ENCODE measurements around the gene USP33. TPM values are rescaled to one million over a fixed set of nuclear protein-coding genes. Genes with fewer than 3 reads are reported as not detected.
"Not testable (repeated sequence)": the region's sequence is repeated elsewhere in the genome, so short reads cannot be mapped to it uniquely, and the experiment has no call there.

USP33 gene
- total and polyA plus RNA-seq, 9 donors, result 24.0 to 63.2 (median 54.1) TPM

DNA sequence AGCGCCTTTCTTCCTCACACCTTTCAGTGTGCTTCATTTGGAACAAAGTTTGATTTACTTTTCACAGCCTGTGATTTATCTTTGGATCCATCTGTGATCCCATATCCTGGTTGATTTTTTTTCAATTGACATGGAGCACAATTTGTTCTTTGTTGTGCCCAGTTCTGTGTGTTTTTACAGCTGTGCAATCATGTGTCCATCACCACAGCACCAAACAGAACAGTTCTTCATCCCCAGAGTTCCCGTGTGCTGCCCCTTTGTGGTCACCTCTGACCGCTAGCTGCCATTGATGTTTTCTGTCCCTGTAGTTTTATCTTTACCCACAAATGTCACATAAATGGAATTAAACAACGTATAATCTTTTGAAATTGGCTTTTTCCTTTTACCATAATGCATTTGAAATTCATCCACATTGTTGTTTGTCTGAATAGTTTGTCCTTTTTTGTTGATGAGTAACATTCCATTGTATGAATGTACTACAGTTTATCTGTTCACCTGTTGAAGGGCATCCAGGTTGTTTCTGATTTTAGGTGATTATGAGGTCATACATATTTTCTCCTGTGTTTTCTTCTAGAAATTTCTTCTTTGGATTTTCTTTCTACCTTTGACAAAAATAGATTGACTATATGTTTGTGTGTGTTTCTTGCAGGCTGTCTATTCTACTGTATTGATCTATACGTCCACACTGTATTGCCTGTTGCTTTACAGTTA, 37.2 kb upstream of the USP33 start:
- TF ChIP-seq POLR2A (IDR thresholded peaks at IDR 0.05) (no peak), EP300 (IDR thresholded peaks at IDR 0.05) (no peak)
- TF ChIP-seq, protein P1, sequence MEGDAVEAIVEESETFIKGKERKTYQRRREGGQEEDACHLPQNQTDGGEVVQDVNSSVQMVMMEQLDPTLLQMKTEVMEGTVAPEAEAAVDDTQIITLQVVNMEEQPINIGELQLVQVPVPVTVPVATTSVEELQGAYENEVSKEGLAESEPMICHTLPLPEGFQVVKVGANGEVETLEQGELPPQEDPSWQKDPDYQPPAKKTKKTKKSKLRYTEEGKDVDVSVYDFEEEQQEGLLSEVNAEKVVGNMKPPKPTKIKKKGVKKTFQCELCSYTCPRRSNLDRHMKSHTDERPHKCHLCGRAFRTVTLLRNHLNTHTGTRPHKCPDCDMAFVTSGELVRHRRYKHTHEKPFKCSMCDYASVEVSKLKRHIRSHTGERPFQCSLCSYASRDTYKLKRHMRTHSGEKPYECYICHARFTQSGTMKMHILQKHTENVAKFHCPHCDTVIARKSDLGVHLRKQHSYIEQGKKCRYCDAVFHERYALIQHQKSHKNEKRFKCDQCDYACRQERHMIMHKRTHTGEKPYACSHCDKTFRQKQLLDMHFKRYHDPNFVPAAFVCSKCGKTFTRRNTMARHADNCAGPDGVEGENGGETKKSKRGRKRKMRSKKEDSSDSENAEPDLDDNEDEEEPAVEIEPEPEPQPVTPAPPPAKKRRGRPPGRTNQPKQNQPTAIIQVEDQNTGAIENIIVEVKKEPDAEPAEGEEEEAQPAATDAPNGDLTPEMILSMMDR (IDR thresholded peaks at IDR 0.05), result no peak
- Histone ChIP-seq H3K4me1 (ENCODE audit: insufficient read depth) (no peaks in the 10 kb centered on the region), H3K4me3 (no peak overlapping the region), H3K36me3 (no peaks in the 10 kb centered on the region), H3K27ac (no peak overlapping the region), H3K27me3 (no peaks in the 10 kb centered on the region), H3K9me3 (no peaks in the 10 kb centered on the region)
- intact Hi-C loops (cut with DNase I), result no loop called here
- WGBS, 3 donors, result 85% methylated on average over 5 of the region's 5 CpGs
- no peak for DNase-seq

- no peak overlapping the region for H3K27ac ChIP-seq
- TF ChIP-seq POLR2A (IDR thresholded peaks at IDR 0.05) (no peak), EP300 (IDR thresholded peaks at IDR 0.05) (no peak)
- TF ChIP-seq, protein P1 (IDR thresholded peaks at IDR 0.05), result no peak
- no peak overlapping the region for H3K4me3 ChIP-seq
- H3K9me3 ChIP-seq, result no peaks in the 10 kb centered on the region
- H3K4me1 ChIP-seq (ENCODE audit: insufficient read depth), result no peaks in the 10 kb centered on the region
- H3K27me3 ChIP-seq, result no peaks in the 10 kb centered on the region
- no peaks in the 10 kb centered on the region for H3K36me3 ChIP-seq
- intact Hi-C loops (cut with DNase I), result no loop called here
- no peak for DNase-seq
- WGBS, 3 donors, result 93 to 97% (median 97%) methylated on average over 3 of the region's 3 CpGs
Measured at GRCh38 chr1:77794550-77794949, 34.9 kb upstream of the USP33 start.

DNA sequence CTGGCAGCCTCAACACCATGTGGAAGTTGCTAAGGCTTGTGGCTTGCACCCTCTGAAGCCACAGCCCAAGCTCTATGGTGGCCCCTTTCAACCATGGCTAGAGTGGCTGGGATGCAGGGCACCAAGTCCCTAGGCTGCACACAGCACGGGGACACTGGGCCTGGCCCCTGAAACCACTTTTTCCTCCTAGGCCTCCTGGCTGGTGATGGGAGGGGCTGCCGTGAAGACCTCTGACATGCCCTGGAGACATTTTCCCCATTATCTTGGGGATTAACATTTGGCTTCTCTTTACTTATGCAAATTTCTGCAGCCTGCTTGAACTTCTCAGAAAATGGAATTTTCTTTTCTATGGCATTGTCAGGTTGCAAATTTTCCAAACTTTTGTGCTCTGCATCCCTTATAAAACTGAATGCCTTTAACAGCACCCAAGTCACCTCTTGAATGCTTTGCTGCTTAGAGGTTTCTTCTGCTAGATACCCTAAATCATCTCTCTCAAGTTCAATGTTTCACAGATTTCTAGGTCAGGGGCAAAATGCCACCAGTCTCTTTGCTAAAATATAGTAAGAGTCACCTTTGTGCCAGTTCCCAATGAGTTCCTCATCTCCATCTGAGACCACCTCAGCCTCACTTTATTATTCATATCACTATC, 26.6 kb upstream of the USP33 start:
- intact Hi-C loops (cut with DNase I); DNase-seq; H3K4me3 ChIP-seq; H3K27me3 ChIP-seq; H3K36me3 ChIP-seq; H3K9me3 ChIP-seq; H3K4me1 ChIP-seq (ENCODE audit: insufficient read depth); H3K27ac ChIP-seq: not testable (repeated sequence)
- WGBS, 3 donors, result 95 to 100% (median 97%) methylated on average over 2 of the region's 2 CpGs

GRCh38 chr1:77783141-77783540, 23.5 kb upstream of the USP33 start:
- TF ChIP-seq POLR2A (IDR thresholded peaks at IDR 0.05) (no peak), EP300 (IDR thresholded peaks at IDR 0.05) (no peak)
- TF ChIP-seq, protein P1 (IDR thresholded peaks at IDR 0.05), result no peak
- Histone ChIP-seq H3K4me1 (ENCODE audit: insufficient read depth) (no peaks in the 10 kb centered on the region), H3K9me3 (no peaks in the 10 kb centered on the region), H3K4me3 (no peak overlapping the region), H3K27me3 (no peaks in the 10 kb centered on the region), H3K27ac (no peak overlapping the region), H3K36me3 (no peaks in the 10 kb centered on the region)
- WGBS, 3 donors, result 58 to 75% (median 64%) methylated on average over 2 of the region's 2 CpGs
- no peak for DNase-seq
- intact Hi-C loops (cut with DNase I), result no loop called here

DNA sequence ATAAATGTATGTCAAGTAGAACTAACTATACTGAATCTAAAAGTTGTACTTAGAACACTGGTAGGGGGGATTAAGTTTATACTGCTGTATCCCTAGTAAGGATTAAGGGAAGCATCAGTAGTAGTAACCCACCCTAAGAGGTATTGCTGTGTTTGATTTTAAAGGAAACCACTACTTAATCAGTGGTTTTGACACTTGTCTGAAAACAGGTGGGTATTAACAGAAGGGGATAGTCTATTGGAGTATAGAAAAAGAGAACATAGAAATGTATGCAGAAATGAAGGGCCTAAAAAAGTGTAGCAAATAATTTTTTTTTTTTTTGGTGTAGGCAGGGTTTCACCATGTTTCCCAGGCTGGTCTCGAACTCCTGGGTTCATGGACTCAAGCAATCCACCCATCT, 22.0 kb upstream of the USP33 start:
- intact Hi-C loops (cut with DNase I), result no loop called here
- Histone ChIP-seq H3K9me3 (no peaks in the 10 kb centered on the region), H3K4me3 (no peak overlapping the region), H3K4me1 (ENCODE audit: insufficient read depth) (no peaks in the 10 kb centered on the region), H3K27ac (no peak overlapping the region), H3K27me3 (no peaks in the 10 kb centered on the region), H3K36me3 (no peaks in the 10 kb centered on the region)
- 87 to 97% (median 96%) methylated on average over 1 of the region's 1 CpG for WGBS, 3 donors
- TF ChIP-seq EP300 (IDR thresholded peaks at IDR 0.05) (no peak), POLR2A (IDR thresholded peaks at IDR 0.05) (no peak)
- TF ChIP-seq, protein P1 (IDR thresholded peaks at IDR 0.05), result no peak
- DNase-seq, result no peak

All from ovary (tissue), 9 donors.